Stimulated activated CD8-positive, alpha-beta memory T cell treated with anti-CD3 and anti-CD28 coated beads, Interleukin-15, amount 100 ng/mL, for 4 hours (primary cell): Measurements from ENCODE around the gene NIFK.
A peak's percentile ranks its signal among the peaks of the same experiment; 100 is the strongest.
"Not testable (repeated sequence)": the region's sequence is repeated elsewhere in the genome, so short reads cannot be mapped to it uniquely, and the experiment has no call there.

Source experiments
- DNase-seq, 2 donors: peaks; one replicate each; pipeline ENCODE4 v3.0.0-alpha.2; 2020; ENCODE audit warnings: low read depth in 2 of 2

NIFK gene

GRCh38 chr2:121734544-121734943 lies 2.1 kb downstream of the NIFK start:
- not testable (repeated sequence) for DNase-seq

- no peak for DNase-seq
Measured at GRCh38 chr2:121731366-121731765, 5.3 kb downstream of the NIFK start.

- no peak for DNase-seq
Measured at GRCh38 chr2:121727950-121728349, 8.7 kb downstream of the NIFK start.

GRCh38 chr2:121727332-121727731 lies 9.3 kb downstream of the NIFK start:
- DNase-seq = no peak

GRCh38 chr2:121723316-121723715 lies 13.4 kb downstream of the NIFK start:
- DNase-seq = no peak

- no peak for DNase-seq
Measured at GRCh38 chr2:121722479-121722878, 14.2 kb downstream of the NIFK start.

GRCh38 chr2:121721926-121722325 lies 14.7 kb downstream of the NIFK start:
- DNase-seq = no peak

GRCh38 chr2:121717529-121717928 lies 19.1 kb downstream of the NIFK start:
- DNase-seq = no peak

- DNase-seq = no peak
Measured at GRCh38 chr2:121716126-121716525, 20.5 kb downstream of the NIFK start.

- DNase-seq = not testable (repeated sequence)
Measured at GRCh38 chr2:121711481-121711880, 25.2 kb downstream of the NIFK start.

GRCh38 chr2:121710470-121711170 lies 26.1 kb downstream of the NIFK start:
- DNase-seq = no peak

GRCh38 chr2:121709776-121710469 lies 26.8 kb downstream of the NIFK start:
- no peak for DNase-seq

- DNase-seq = no peak
Measured at GRCh38 chr2:121707920-121708361, 28.7 kb downstream of the NIFK start.

- DNase-seq = no peak
Measured at GRCh38 chr2:121707344-121707919, 29.2 kb downstream of the NIFK start.

GRCh38 chr2:121705958-121706357 lies 30.7 kb downstream of the NIFK start:
- no peak for DNase-seq

GRCh38 chr2:121705390-121705789 lies 31.3 kb downstream of the NIFK start:
- no peak for DNase-seq

- not testable (repeated sequence) for DNase-seq
Measured at GRCh38 chr2:121701761-121702160, 34.9 kb downstream of the NIFK start.

GRCh38 chr2:121699421-121700333 lies 37.0 kb downstream of the NIFK start:
- peak; percentile 74 to 84 for DNase-seq

GRCh38 chr2:121698318-121698930 lies 38.3 kb downstream of the NIFK start:
- DNase-seq = no peak

GRCh38 chr2:121697108-121697631 lies 39.5 kb downstream of the NIFK start:
- DNase-seq = no peak

GRCh38 chr2:121696410-121696930 lies 40.2 kb downstream of the NIFK start:
- DNase-seq = no peak
